HTR-8/SVneo (cell line): ENCODE data around the gene PRKAG2.

ENCODE experiments used
- DNase-seq: peaks from one replicate; pipeline ENCODE4 v3.0.0; 2011; ENCODE audit warnings: low spot score, mixed read lengths; ENCODE audit not compliant: insufficient read length
- FAIRE-seq: peaks from 2 replicates; lab custom pipeline; 2011; peaks lifted over from hg19 to GRCh38; lab: Jason Lieb, UNC

The PRKAG2 gene

DNA sequence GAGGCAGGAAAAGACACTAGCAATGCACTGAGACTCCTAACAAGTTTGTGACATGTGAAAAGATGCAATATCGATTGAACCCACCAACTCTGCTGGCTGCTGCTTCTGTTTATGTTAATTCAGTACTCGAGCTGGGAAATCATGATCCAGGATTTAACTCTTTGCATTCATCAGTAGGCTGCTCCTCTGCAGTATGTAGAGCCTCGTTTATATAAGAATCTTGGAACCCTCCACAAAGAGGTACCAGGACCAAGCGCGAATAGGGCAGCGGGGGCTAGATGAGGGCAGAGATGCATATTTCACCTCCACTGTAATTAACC is 7.8 kb downstream of the PRKAG2 start:
- DNase-seq = no peak
- FAIRE-seq = no peak

DNA sequence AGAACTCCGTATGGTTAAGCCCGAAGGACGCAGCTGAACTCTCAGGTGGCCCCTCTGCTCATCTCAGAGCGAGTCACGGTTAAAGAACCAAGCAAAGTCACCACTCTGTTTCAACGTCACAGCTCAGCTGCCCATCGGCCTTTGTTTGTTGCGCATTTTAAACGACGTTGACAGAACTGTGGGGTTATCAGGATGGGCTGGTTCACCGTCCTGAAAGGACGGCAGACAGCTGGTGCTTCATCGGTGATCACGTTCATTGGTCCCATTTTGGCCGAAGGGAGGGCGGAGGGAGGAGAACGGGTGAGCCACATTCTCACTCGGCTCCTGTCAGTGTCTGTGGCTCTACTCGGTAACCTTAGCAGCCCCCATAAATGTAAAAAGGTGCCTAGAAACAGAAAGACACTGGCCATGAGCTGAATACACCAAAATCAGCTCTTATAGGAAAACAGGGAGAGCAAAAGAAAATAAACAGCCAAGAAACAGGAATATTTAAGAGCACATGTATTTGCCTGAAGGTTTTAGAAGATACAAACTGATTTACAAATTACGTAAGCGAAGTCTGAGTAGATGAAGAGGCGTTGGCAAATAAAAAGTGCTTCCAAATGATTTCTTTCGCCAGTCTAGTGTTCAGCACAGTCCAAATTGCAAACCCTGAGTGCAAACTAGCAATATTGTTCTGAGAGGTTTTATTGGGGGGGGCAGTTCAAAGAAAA is 8.4 kb downstream of the PRKAG2 start:
- DNase-seq (no peak), FAIRE-seq (no peak)

DNA sequence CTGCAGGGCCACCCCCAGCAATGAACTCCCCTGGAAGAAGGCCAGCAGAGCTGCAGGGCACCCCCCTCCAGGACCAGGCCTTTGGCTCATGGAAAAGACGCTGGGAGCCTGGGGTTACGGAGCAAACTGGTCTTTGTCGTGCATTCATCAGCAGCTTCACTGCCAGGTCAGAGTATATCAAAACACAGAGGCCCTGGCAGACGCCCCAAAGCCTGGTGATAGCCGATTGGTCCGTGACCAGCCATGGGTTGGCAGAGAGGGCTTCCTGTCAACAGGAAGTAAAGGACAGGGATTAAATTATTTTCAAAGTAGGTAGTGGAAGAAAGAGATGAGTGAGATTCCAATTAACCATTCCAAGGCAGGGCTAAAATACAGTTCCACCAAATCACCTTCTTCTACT is 9.0 kb downstream of the PRKAG2 start:
- no peak for FAIRE-seq
- no peak for DNase-seq

DNA sequence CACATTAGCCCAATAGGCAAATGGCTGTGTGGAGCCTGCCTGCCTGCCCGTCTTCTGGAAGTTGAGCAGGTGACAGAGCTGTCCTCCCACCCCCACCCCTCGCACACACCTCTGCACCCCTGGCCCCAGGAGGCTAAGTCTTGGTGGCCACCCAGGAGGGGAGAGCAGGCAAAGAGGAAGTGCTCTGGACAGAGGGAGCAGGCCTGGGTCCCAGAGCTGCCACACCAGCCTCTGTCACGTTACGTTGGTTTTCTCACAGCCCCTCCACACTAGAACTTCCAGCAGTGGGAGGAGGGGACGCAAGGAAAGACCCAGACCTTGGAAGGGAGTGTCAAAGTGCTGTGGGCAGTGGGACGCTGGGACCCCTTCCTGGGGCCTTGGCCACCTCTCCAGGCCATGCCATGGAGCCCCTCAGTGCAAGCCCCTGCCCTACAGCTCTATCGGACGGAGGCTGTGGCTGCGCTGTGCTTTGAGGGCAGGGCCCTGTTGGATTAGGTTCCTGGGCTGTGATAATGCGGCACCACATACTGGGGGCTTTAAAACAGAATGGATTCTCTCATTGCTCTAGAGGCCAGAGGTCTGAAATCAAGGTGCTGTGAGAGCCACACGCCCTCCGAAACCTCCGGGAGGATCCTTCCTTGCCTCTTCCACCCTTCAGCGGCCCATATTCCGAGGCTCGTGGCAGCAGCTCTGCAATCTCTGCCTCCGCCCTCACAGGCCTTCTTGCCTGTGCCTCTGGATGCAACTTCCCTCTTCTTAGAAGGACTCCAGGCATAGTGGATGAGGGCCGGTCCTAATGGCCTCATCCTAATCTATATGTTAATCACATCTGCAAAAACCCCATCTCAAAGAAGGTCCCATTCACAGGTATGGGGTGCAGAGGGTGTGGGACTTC is 9.9 kb downstream of the PRKAG2 start:
- DNase-seq (no peak), FAIRE-seq (no peak)

DNA sequence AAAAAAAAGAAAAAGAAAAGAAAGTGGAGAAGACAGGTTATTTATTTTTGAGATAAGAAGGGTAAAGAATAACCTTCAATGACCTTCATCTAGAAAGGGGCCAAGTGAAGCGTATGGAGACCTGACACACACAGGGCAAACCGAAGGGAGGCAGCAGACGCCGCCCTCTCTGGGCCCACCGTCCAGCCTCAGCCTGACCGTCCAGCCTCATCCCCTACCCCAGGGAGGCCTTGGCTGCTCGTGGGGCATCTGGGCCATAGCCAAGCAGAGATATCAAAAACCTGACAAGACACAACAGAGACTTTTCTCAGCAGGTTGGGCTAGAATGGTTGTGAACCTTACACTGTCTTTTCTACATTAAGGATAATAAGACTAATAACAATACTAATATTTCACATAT is 10.9 kb downstream of the PRKAG2 start:
- no peak for DNase-seq
- FAIRE-seq = no peak

DNA sequence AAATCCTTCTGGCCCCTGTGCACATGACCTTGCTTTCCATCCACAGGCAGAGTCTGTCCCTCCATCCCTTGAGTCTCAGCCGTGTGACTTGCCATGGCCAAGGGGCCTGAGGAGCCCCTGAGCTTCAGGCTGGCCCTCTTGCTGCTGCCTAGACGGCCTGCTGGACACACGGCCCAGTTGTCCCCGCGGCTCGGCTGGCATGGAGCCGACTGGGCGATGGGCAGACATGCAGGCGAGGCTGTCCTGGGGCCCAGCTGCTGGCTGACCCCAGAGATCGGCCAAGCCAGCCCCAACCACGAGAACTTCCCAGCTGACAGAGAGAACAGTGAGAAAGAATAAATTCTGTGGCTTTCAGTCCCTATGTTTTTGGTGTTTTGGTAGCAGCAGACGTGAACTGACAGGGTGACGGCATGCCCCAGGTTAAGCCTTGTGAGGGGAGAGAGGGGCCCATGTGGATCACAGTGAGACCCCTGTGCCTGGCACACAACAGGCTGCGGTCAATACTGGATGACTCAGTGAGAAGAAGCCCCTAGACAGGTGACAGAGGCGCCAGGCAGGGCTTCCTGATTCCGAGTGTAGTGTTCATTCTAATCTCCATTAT is 11.7 kb downstream of the PRKAG2 start:
- no peak for FAIRE-seq
- DNase-seq = no peak

DNA sequence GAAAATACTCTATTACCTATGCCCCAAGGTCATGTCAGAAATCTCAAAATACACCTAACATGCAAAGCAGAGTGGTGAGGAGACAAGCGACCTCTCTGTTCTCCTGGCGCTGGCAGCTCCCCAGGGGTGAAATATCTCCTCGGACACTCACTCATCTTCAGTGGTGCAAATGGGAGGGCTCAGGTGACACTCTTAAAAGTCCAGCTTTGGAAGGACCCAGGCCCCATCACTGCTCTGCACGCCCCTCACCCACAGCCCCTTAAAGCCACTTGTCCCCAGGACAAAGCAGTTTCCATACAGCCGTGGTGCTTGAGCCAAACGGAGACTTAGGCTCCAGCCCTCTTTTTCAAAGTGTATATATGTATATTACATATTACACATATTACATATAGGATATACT is 12.4 kb downstream of the PRKAG2 start:
- FAIRE-seq (no peak), DNase-seq (no peak)

DNA sequence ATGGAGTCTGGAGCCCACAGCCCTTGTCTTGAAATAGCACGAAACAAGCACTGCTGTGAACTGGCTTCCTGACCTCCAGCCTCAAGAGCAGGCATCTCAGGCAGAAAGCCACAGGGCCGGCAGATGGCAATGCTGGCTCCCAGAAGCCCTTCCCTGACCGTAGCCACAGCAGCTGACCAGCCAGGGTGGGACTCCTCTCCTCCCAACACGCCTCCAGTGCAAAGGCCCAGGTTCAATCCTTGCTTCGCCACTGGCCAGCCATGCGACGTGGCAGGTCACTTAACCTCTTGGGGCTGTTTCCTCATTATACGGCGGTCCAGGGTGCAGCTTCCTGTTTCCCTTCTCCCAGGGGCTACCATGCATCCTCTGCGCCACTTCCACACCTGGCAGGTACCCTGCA is 12.8 kb downstream of the PRKAG2 start:
- FAIRE-seq (no peak), DNase-seq (no peak)

DNA sequence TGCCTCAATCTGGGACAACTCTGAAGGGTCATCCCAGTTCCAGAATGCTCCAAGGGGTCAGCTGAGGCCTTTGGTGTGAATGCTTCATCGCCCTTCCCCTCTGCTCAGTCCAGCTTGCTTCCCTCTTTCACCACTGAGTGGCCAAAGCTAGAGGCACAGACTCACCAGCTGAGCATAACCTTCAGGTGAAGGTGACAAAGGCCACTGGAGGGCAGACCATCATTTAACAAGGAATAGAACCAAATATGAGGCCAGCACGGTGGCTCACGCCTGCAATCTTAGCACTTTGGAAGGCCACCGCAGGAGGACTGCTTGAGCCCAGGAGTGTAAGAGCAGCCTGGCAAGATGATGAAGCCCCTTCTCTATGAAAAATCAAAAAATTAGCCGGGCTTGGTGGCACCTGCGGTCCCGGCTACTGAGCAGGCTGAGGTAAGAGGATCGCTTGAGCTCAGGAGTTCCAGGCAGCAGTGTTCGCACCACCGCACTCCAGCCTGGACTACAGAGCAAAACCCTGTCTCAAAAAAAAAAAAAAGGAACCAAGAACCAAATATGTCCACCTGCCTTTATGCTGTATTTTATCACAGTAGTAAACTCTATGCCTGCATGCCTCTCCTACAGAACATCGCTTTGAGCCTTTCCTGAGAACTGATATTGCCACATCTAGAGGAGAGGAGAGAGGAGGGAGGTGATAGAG is 13.4 kb downstream of the PRKAG2 start:
- FAIRE-seq = no peak
- no peak for DNase-seq

DNA sequence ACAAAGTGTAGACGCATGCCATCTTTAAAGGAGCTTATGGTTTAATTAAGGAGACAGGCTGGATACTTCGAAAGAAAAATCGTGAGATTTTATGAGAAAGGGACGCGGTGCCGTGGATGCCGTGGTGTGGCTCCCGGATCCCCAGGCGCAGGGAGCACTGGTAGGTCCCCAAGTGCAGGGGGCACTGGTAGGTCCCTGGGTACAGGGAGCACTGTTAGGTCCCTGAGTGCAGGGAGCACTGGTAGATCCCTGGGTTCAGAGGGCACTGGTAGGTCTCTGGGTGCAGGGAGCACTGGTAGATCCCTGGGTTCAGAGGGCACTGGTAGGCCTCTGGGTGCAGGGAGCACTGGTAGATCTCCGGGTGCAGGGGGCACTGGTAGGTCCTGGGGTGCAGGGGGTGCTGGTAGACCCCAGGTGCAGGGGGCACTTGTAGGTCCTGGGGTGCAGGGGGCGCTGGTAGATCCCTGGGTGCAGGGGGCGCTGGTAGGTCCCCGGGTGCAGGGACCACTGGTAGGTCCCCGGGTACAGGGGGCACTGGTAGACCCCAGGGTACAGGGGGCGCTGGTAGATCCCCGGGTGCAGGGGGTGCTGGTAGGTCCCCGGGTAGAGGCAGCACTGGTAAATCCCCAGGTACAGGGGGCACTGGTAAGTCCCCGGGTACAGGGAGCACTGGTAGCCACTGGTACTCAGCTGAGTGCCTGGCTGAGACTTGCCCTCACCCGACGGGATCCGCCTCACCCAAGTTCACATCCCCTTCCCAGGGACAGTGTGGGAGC is 14.1 kb downstream of the PRKAG2 start:
- DNase-seq (no peak), FAIRE-seq (no peak)

DNA sequence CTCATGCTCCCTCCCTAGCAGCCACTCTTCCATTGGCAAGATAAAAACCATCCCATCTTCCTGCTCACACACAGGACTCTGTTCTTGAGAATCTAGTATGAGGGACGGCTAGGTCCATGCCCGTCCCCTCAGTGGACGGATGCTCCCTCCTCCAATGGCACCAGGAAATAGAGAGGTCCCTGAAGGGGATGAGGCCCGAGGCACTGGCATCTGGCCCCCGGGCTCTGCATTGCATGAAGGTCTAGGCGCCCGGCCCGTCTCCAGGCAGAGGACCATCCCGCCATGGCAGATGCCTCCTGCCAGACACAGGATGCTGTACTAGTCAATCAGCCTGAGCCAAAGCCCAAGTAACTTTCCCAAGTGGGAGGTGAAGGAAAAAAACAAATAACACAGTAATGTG is 15.0 kb downstream of the PRKAG2 start:
- FAIRE-seq = no peak
- no peak for DNase-seq

DNA sequence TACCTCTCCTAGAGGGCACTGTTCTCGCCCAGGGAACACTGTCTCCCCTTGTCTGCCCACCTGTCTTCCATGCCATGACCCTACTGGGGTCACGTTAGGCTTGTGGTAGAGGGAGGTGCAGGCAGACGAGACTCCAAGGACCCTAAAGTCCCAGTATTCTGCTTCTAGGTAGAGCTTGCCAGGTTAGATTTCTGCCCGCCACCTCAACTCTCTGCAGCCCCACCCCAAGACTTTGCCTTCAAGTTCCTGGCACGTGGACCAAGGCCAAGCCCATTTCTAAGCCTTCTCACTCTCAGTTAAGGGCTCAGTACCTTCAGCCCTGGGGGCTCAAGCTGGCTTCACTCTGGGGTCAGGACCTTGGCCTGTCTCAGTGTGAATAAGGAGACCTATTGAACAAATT is 16.1 kb downstream of the PRKAG2 start:
- FAIRE-seq = no peak
- no peak for DNase-seq

DNA sequence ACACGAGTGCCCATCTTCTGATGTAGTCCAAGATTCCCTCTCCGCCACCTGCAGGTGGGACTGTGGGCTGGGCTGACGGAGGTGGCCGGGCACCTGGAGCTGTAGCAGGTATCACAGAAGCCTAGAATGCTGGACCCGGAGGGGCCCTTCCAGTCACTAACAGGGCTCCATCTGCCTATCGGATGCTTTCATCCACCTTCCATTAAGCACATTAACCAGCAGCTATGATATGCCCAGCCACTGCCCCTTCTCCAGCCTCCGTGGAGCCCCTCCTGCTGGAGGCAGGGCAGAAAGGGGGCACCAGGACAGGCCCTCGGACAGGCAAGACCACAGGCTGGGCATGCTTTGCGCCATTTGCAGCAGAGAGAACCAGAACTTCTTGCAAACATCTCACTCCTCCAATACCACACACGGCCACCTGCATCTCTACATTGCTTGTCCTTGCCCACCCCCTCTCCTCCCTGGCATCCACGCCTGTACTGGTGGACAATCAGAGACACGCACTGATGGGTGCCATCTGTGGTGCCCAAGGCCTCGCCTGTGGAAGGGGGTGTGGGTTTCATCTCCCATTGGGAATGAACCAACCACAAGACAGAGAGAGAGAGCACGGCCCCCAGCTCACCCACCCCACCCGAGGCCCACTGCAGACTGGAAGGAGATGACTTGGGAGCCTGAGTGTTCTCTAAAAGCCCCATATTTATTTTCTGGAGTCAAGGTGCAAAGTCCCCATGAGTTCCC is 16.8 kb downstream of the PRKAG2 start:
- DNase-seq (no peak), FAIRE-seq (no peak)

DNA sequence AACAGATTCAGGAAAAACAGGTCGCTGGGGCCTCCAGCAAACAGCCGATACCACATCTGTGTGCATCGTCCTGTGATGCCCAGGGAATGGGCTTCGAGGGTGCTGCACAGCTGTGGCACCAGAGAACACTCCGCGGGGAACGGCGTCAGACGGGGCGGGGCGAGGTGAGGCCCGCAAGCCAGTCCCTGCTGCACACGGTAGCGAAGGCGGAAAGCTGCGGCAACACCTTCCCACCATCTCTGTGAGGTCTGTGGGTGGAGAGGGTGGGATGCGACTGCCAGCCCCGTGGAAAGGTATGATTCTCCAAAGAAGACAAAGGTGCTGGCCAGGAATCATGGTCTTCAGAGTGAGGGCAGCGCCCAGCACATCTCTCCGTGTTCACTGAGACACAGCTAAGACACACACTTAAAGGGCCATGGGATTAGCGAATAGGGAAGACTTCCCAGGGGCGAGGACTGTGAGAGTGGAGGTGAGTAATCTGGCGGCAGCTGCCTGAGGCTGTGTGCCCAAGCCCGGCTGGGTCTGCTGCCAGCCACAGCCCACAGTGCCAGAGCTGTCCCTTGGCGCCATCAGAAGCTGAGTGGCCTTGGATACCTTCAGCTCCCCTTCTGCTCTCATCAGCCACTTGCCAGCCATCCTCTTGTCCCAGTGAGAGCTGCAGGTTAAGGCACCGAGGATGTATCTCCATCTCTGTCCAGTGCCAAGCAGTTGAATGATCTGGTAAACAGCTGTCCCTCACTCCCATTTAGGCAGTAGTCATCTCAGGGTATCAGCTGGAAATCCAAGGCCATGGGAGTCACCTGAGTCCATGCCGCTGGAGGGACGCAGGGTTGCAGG is 17.6 kb downstream of the PRKAG2 start:
- no peak for FAIRE-seq
- no peak for DNase-seq

DNA sequence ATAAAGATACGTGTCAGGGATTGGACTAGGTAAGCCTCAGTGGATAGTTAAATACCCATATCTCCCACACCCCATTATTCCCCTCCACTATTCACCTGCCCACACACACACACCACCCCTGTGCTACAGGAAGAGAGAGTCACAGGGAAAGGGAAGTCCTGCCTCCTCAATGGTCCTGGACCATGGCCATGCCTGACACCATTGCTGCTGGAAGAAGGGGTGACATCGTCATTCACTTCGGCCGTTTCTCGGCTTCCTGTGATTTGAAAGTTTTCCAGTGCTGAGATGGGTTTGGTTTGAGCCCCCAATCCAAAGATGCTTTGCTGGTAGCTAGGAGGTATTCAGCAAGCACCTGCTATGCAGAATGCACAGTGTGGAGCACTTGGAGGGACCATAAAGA is 18.5 kb downstream of the PRKAG2 start:
- DNase-seq (no peak), FAIRE-seq (no peak)

DNA sequence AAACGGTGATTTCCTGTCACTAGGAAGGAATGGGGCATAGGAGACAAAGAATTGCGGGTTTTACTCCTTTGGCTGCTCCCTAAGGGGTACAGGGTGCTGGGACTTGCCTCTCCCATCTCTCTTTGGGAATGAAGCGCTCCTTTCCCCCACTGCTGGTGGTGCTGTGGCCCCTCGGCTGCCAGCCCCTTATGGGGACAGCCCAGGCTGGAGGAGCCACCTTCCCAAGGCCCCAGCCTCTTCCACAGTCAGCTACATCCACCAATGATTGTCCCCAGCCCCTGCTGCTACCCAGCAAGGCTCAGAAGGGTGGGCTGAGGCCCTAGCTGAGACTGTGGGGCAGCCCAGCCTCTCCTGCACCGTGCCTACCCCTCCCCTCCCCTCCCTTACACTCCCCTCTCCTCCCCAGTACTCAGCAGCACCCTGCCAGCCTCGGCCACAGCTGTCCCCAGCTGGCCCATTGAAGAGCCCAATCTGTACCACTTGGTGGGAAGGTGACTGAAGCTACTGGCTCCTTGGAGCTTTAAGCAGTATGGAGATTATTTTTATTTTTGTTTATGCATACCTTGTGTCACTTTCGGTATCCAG is 19.0 kb downstream of the PRKAG2 start:
- FAIRE-seq (no peak), DNase-seq (no peak)

DNA sequence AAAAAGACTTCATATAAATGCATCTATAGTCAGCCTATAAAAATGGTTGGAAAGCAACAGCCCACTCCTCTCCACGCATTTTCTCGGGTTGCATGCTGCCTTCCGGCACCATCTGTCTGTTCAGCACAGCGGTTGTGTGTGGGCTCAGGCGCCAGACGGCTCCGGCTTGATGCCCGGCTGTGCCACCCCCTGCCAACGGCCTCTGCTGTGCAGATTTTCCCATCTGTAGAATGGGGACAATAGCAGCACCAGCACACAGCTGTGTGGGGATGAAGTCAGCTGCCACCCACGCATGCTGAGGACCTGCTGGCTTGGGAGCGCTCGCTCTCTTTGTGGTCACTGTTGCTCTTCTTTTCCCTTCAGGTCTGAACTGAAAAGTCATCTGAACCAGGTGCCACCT is 19.5 kb downstream of the PRKAG2 start:
- DNase-seq (no peak), FAIRE-seq (no peak)

DNA sequence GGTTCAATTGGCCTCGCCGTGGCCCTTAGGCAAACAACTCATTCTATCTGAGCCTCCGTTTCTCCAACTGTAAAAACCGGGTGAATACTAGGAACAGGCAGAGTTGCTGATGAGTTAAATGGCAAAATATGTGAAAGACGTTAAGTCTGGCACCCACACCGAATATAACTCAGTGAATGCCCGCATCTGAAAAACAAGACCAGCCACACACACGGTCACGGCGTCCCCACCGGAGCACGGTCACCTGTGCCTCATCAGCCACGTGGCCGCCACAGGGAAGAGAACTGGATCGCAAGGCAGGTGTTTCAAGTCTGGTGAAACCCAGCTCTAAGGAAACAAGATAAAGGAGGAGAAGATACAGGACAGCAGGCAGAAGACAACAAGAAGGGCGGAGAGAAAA is 20.4 kb downstream of the PRKAG2 start:
- FAIRE-seq = no peak

More for the DNA sequence above, 20.4 kb downstream of the PRKAG2 start:
- DNase-seq = no peak
